Rectal smooth muscle tissue (tissue), 1 donor: ENCODE data around the gene LSG1.

ENCODE experiments used
- H3K27ac ChIP-seq: one replicate; pipeline ENCODE4 v1.7.0; 2013; ENCODE audit warnings: low read depth, low read length, inconsistent platforms
- H3K27me3 ChIP-seq: one replicate; pipeline ENCODE4 v1.7.0; 2013; ENCODE audit warnings: low read length; ENCODE audit not compliant: control insufficient read depth, insufficient read depth
- H3K36me3 ChIP-seq: one replicate; pipeline ENCODE4 v1.7.0; 2013; ENCODE audit warnings: low read length; ENCODE audit not compliant: control insufficient read depth, insufficient read depth
- H3K4me1 ChIP-seq: one replicate; pipeline ENCODE4 v1.7.0; 2013; ENCODE audit warnings: low read length; ENCODE audit not compliant: control insufficient read depth, insufficient read depth
- H3K4me3 ChIP-seq: one replicate; pipeline ENCODE4 v1.7.0; 2013; ENCODE audit warnings: low read length
- H3K9ac ChIP-seq: one replicate; pipeline ENCODE4 v1.7.0; 2013; ENCODE audit warnings: low read length

LSG1 gene

DNA sequence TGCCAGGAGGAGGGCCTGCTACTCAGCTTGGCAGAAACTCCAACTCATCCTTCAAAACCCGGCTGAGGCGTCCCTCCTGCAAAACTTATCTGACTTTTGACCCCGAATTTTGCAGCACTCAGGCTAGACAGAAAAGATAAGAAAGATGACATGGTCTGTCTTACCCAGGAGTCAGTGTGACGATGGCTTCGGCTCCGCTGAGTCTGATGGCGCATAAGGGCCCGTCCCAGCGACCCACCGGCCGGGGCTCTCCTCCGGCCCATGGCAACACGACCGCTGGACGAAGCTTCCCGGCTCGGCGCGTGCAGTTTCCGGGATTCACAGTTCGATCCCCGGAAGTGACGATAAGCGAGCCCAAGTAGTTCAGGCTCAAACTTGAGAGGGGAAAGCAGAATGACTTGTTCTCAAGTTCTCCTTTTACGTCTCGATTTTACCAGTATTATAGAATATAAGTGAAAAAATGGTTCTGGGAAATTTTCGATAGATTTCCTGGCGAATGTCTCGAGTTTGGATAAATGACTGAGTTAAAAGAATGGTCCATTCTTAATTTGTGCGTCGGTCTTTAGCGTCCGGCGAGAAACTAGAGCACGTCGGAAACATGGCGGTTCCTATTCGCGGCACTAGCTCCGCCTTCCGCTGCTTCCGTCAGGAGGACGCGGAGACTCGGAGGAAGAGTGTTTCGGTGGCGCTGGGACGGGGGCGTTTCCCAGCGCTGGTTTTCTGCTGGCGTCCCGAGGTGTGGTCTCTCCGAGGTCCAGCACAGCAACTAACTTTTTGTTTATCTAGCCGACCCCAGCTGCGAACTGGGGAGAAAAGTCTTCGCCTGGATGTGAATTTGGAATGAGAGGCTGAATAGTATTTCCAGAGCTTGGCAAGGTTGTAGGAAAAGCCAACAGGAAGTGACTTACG is at the start of gene LSG1:
Gene LSG1, minus strand, starts transcription at position 292 of the 909 bp plus-strand sequence. Its CDS starts 29 bp downstream, at position 263.
- H3K27me3 ChIP-seq, result no peaks in the 10 kb centered on the region
- H3K4me1 ChIP-seq, result peaks cover 5% of the 10 kb centered on the region
- peak within 1 kb of the TSS; percentile 89 for H3K4me3 ChIP-seq
- H3K27ac ChIP-seq, result peak within 1 kb of the TSS; percentile 94
- H3K9ac ChIP-seq, result peak within 1 kb of the TSS; percentile 16
- no peaks in the 10 kb centered on the region for H3K36me3 ChIP-seq

DNA sequence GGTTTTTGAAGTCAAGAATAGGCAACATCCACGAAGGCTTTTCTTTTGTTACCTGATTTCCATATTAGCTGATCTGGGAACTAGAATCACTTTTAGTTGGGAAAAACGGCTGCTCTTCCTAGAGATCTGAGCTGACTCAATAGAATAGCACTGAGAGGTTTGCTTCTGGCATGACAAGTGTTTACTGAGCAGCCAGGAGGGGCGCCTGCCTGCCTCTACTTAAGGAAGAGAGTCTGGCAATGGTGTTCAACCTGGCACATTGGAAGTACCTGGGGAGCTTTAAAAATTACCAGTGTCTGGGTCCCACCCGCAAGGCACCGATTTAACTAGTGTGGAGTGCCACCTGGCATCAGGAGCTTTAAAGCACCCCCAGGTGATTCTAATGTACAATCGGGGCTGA is 48.1 kb upstream of the LSG1 start:
- Histone ChIP-seq H3K27ac (no peak overlapping the region), H3K4me1 (no peaks in the 10 kb centered on the region), H3K36me3 (no peaks in the 10 kb centered on the region), H3K9ac (no peak overlapping the region), H3K4me3 (no peak overlapping the region), H3K27me3 (no peaks in the 10 kb centered on the region)

DNA sequence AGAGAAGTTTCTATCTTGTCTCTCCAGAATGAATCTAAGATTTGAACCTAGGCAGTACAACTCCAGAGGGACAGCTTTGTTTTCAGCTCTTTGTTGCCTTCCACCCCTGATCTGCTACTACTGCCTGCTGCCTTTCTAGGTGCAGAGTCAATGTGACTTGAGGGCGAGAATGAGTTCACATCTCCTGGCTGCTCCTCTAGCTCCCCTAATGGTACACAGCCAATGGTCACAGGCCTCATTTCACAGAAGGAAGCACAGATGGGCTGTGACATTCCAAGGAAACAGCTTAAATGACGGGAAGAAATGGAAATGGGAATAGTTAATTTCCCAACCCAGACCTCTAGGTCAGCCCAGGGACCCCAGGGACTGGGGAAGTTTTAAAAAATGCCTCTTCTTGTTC is 46.1 kb upstream of the LSG1 start:
- Histone ChIP-seq H3K4me3 (no peak overlapping the region), H3K27ac (no peak overlapping the region), H3K9ac (no peak overlapping the region), H3K4me1 (no peaks in the 10 kb centered on the region), H3K36me3 (no peaks in the 10 kb centered on the region), H3K27me3 (no peaks in the 10 kb centered on the region)

DNA sequence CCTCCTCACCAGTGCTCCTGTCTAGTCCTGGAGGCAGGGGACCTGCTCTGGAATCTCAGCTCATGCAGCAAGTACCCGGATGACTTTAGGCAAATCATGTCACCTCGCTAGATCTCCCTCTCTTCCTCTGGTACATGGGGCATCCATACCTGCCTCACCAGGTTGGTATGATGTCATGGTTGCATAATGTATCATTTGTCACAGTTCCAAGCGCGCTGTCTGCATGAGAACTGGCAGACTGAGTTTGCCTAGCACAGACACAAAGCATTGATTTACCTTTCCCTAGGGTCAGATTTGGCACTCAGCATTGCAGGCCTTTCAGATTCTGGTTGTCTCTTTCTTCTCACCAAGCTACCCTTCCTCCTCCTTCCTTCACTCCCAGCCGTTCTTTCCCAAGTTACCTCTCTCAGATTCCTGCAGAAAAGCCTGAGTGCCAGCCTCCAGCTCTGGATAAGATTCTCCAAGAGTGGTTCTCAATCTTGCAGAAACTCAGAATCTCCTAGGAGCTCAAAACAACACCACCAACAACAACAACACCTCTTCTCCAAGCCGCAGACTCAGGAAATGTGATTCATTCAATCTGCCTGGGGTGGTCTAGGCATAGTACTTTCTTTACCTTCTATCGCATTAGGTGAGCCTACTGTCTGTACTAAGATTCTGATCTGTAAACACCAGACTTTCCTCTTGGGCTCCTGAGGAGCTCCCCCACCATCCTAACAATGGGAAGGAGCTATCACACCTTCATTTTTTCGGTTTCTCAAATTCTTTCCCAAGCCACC is 43.2 kb upstream of the LSG1 start:
- no peak overlapping the region for H3K9ac ChIP-seq
- H3K36me3 ChIP-seq, result no peaks in the 10 kb centered on the region
- H3K4me1 ChIP-seq, result no peaks in the 10 kb centered on the region
- H3K4me3 ChIP-seq, result no peak overlapping the region
- H3K27me3 ChIP-seq, result no peaks in the 10 kb centered on the region
- H3K27ac ChIP-seq, result no peak overlapping the region

DNA sequence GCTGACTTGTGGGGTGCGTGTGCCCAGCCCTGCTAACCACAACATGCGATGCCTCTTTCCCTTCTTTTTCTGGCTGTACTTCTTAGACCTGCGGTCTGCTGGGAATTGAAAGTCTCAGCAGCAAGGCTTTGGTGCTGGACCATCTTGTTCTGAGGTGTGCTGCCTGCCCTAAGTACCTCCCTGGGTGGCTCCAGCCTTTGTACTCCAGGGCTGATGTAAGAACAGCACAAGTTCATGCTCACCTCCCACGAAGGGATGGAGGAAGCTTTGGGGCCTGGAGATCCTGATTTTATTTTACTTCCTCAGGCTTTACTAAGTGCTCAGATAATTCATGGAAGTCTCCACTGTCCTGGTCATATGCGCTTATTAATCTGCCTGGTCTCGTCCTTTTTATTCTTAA is 42.6 kb upstream of the LSG1 start:
- Histone ChIP-seq H3K27ac (no peak overlapping the region), H3K27me3 (no peaks in the 10 kb centered on the region), H3K4me1 (no peaks in the 10 kb centered on the region), H3K36me3 (no peaks in the 10 kb centered on the region), H3K9ac (no peak overlapping the region), H3K4me3 (no peak overlapping the region)

DNA sequence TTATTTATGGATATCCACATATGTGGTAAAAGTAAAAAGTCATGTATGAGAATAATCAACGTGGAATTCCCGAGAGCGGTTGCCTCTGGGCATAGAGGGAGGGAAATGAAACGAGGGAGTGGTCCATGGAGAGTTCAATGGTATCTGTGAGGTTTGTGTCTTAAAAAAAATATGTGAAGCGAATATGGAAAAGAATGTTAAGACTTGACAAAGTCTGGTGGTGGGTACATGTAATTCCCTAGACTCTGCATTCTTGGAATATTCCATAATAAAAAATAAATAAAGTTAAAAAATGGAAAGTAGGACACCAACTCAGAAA is 42.1 kb upstream of the LSG1 start:
- H3K36me3 ChIP-seq, result no peaks in the 10 kb centered on the region
- no peak overlapping the region for H3K27ac ChIP-seq
- H3K4me3 ChIP-seq, result no peak overlapping the region

DNA sequence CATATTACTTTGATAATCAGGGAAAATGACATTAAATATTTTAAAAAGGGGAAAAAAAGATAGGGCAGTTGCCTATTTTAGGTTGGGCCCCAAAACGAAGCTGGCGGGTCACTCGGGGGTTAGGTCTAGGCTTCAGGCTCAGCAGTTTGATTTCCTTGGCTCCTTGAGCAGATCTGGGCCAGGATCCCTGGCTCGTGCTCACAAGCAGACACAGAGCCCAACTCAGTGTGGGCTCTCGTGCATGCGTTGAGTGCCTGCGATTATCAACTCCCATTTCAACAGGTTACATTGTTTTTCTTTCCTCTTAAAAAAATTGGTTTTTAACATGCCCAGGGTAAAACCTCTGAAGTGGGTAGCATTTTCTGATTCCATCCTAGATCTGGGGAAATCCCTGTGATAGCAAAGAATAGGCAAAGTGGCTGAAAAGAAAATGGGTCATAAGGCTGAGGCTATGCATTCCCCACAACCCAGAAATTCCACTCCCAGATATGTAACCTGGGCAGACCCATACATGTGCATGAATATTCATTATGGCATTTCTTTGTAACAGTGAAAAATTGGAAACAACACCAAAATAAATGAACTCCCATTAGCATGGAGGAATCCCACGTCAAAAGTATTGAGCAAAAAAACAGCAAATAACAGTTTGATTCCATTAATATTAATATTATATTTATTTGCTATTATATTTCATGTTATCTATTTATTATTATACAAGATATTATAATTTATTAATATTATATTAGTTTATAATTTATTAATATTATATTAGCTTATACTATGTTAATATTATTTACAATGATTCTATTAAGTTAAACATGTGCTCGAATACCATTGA is 41.5 kb upstream of the LSG1 start:
- H3K9ac ChIP-seq, result no peak overlapping the region
- no peaks in the 10 kb centered on the region for H3K27me3 ChIP-seq

More for the DNA sequence above, 42.1 kb upstream of the LSG1 start:
- Histone ChIP-seq H3K9ac (no peak overlapping the region), H3K4me1 (no peaks in the 10 kb centered on the region), H3K27me3 (no peaks in the 10 kb centered on the region)

DNA sequence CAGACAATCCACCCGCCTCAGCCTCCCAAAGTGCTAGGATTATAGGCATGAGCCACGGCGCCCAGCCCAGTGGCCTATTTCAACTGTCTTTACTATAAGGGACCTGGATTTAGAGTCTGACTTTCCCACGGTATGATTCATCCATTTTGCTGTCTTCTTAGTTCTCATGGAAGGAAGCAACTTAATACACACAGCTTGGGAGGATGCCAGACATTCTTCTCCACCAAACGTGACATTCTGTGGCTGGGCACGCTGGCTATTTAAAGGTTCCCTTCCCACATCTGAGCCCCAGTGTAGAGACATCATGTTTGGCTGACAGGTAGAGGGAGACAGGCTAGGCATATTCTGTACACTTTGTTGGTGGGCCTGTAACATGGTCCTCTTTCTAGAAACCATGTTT is 39.9 kb upstream of the LSG1 start:
- Histone ChIP-seq H3K9ac (no peak overlapping the region), H3K27ac (no peak overlapping the region), H3K27me3 (no peaks in the 10 kb centered on the region), H3K36me3 (no peaks in the 10 kb centered on the region), H3K4me1 (no peaks in the 10 kb centered on the region), H3K4me3 (no peak overlapping the region)

More for the DNA sequence above, 41.5 kb upstream of the LSG1 start:
- Histone ChIP-seq H3K4me1 (no peaks in the 10 kb centered on the region), H3K27ac (no peak overlapping the region), H3K4me3 (no peak overlapping the region), H3K36me3 (no peaks in the 10 kb centered on the region)

DNA sequence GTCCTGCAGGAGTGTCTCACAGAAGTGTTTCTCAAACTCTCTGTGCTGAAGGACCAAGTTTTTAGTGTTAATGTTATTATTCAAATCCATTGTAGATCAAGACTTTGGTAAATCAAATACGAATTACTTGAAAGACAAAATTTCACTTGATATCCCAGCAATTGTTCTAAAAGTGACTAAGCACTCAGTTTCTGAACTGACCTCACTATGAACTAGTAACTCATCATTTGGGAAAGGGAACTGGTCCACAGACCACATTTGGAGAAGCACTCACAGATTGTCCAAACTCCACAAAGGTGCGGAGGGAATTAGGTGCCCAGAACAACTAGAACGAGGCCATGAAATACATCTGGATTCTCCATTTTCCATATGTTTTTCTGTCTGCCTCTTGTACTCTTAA is 39.3 kb upstream of the LSG1 start:
- Histone ChIP-seq H3K27ac (no peak overlapping the region), H3K36me3 (no peaks in the 10 kb centered on the region), H3K4me1 (no peaks in the 10 kb centered on the region), H3K4me3 (no peak overlapping the region), H3K27me3 (no peaks in the 10 kb centered on the region), H3K9ac (no peak overlapping the region)

DNA sequence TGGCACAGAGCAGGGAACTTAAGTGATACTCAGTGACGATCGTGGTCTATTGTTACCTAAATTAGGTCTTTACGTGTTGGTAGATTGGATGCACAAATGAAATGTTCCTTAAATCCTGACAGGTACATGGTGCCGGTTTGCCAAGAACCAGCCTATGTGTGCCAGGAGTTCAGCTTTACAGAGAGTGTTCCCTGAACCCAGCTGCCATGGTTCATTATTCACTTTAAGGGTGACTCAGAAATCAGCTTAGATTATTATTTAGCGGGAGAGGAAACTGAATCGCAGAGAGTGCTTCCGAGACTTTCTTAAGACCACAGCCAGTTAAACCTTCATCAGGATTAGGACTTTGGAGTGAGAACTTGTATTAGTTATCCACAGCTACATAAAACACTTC is 35.2 kb upstream of the LSG1 start:
- H3K27ac ChIP-seq, result no peak overlapping the region
- no peak overlapping the region for H3K9ac ChIP-seq
- no peaks in the 10 kb centered on the region for H3K36me3 ChIP-seq
- no peaks in the 10 kb centered on the region for H3K27me3 ChIP-seq
- no peak overlapping the region for H3K4me3 ChIP-seq
- H3K4me1 ChIP-seq, result no peaks in the 10 kb centered on the region

DNA sequence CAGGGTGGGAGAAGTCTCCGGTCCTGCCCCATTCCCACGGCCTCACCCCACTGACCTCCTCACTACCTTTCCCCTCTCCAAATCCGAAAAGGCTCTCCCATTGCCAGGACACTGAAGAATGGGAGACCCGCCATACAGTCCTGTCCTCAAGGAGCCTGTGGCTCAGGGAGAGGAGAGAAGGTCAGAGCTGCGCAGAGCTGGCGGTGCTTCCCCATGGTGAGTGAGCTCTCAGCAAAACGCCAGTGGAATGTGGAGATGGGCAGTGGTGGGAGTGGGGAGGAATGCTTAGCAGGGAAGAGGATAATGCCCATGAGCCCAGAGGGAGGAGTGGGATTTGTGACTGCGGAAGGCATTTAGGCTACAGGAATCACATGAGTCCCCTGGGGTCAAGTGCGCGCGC is 33.8 kb upstream of the LSG1 start:
- Histone ChIP-seq H3K4me3 (no peak overlapping the region), H3K36me3 (no peaks in the 10 kb centered on the region), H3K9ac (no peak overlapping the region), H3K27ac (no peak overlapping the region), H3K27me3 (no peaks in the 10 kb centered on the region), H3K4me1 (no peaks in the 10 kb centered on the region)

DNA sequence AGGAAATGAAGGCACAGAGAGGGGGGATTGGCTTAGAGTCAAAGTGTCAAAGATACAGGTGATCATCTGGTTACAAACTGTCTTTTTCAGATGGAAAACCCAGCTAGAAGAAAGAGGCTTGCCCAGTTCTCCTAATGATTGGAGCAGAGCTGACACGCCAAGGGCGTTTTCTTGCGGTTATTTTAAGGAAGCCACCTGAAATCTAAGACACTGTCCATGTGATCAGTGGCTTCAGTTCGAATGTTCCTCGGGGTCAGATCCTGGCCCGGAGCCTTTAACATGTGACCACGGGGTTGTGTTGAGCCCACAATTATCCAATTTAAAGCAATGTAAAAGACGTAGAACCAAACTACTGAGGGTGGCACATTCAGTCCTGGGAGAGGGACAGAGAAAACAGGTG is 33.2 kb upstream of the LSG1 start:
- H3K27me3 ChIP-seq, result no peaks in the 10 kb centered on the region
- no peak overlapping the region for H3K9ac ChIP-seq
- H3K36me3 ChIP-seq, result no peaks in the 10 kb centered on the region
- no peak overlapping the region for H3K4me3 ChIP-seq
- no peak overlapping the region for H3K27ac ChIP-seq
- H3K4me1 ChIP-seq, result no peaks in the 10 kb centered on the region
